ENCODE data around the gene TMC4.
"Not testable (repeated sequence)": the region's sequence is repeated elsewhere in the genome, so short reads cannot be mapped to it uniquely, and the experiment has no call there.

Gene TMC4

GRCh38 chr19:54178581-54179261 lies 5.8 kb upstream of the TMC4 start:
- Histone ChIP-seq H3K4me1 (ENCODE audit: control insufficient read depth in 1 of 2, insufficient read depth in 1 of 2, low read depth in 1 of 2, low read length in 1 of 2) (peaks cover 7 to 8% of the 10 kb centered on the region in 2 experiments), H3K27ac (no peak overlapping the region), H3K36me3 (peaks cover 95% of the 10 kb centered on the region), H3K4me3 (ENCODE audit: low read depth in 1 of 2, low read length in 1 of 2) (no peak overlapping the region), H3K9me3 (no peaks in the 10 kb centered on the region), H3K27me3 (no peaks in the 10 kb centered on the region)
- TF ChIP-seq CTCF (IDR thresholded peaks at IDR 0.05): no peak

GRCh38 chr19:54173951-54174834 lies 1.2 kb upstream of the TMC4 start:
- Histone ChIP-seq H3K27me3 (no peaks in the 10 kb centered on the region), H3K4me3 (ENCODE audit: low read depth in 1 of 2, low read length in 1 of 2) (no peak overlapping the region), H3K36me3 (peaks cover 58% of the 10 kb centered on the region), H3K9me3 (no peaks in the 10 kb centered on the region), H3K27ac (peak overlapping the region; percentile 43), H3K4me1 (ENCODE audit: control insufficient read depth in 1 of 2, insufficient read depth in 1 of 2, low read depth in 1 of 2, low read length in 1 of 2) (peaks cover 9 to 16% of the 10 kb centered on the region in 2 experiments)
- TF ChIP-seq CTCF (IDR thresholded peaks at IDR 0.05): no peak

GRCh38 chr19:54173359-54173699 lies 369 bp upstream of the TMC4 start:
- Histone ChIP-seq H3K27me3 (no peaks in the 10 kb centered on the region), H3K27ac (peak overlapping the region; percentile 43), H3K4me1 (ENCODE audit: control insufficient read depth in 1 of 2, insufficient read depth in 1 of 2, low read depth in 1 of 2, low read length in 1 of 2) (peaks cover 11 to 19% of the 10 kb centered on the region in 2 experiments), H3K9me3 (no peaks in the 10 kb centered on the region), H3K36me3 (peaks cover 50% of the 10 kb centered on the region), H3K4me3 (ENCODE audit: low read depth in 1 of 2, low read length in 1 of 2) (no peak overlapping the region)
- no peak for TF ChIP-seq CTCF (IDR thresholded peaks at IDR 0.05)

GRCh38 chr19:54171736-54172431 lies 1.1 kb downstream of the TMC4 start:
- H3K4me1 ChIP-seq (ENCODE audit: control insufficient read depth in 1 of 2, insufficient read depth in 1 of 2, low read depth in 1 of 2, low read length in 1 of 2): peaks cover 21 to 29% of the 10 kb centered on the region in 2 experiments
- not testable (repeated sequence) for H3K9me3 ChIP-seq; H3K27ac ChIP-seq; H3K27me3 ChIP-seq; H3K4me3 ChIP-seq (ENCODE audit: low read depth in 1 of 2, low read length in 1 of 2)
- peaks cover 35% of the 10 kb centered on the region for H3K36me3 ChIP-seq

- Histone ChIP-seq H3K27me3 (peaks cover 17% of the 10 kb centered on the region), H3K36me3 (peaks cover 11% of the 10 kb centered on the region), H3K27ac (no peak overlapping the region), H3K4me1 (ENCODE audit: control insufficient read depth in 1 of 2, insufficient read depth in 1 of 2, low read depth in 1 of 2, low read length in 1 of 2) (peaks cover 31 to 46% of the 10 kb centered on the region in 2 experiments), H3K4me3 (ENCODE audit: low read depth in 1 of 2, low read length in 1 of 2) (no peak overlapping the region), H3K9me3 (no peaks in the 10 kb centered on the region)
- TF ChIP-seq CTCF (IDR thresholded peaks at IDR 0.05): no peak
These were observed 3.7 kb downstream of the TMC4 start for GRCh38 chr19:54169149-54169740.

All from neutrophil (primary cell).